ENCODE data around the gene PDRG1. TPM values are rescaled to one million over a fixed set of nuclear protein-coding genes. Genes with fewer than 3 reads are reported as not detected.

The PDRG1 gene
- total RNA-seq (ENCODE audit: low replicate concordance) = 3.0 and 3.8 TPM in 2 replicates

DNA sequence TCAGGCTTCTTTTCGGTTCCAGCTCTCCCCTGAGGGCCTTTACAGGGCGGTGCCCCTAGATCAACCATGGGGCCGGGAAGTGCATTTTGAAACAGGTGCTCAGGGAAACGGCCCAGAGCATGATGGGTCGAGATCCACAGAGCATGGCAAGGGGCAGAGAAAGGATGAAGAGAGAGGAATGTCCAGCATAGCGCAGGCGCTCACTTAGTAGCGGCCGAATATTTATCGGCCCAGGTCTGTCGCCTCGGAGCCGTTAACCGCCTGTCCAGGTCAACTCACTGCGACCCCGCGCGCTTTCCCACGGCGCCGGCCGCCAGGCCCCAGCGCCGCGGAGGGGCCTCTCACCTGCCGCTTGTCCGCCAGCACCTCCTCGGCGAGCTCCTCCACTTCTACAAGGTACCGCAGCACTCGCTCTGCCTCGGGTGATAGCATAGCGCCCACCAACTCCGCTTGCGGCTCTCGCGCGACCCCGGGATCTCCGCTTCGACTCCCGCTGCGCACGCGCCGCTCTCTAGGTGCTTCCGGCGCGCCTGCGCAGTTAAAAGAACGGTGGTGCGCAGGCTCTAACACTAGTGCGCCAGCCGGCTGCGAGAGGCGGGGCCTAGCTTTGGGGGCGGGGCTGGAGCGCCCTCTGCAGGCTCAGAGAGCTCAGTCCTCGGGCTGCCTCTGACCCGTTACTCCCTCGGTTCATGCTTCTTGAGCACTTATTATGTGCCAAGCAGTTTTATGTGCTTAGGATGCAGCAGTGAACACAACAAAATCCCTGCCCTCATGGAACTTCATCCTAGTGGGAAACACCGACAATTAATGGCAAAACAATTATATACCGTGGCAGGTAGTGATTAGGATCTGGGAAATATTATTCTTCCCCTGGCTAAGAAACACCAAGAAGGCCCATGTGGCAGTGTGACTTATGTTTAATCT lies at the start of gene PDRG1:
Gene PDRG1, minus strand, starts transcription at position 517 of the 924 bp plus-strand sequence. Its CDS starts 85 bp downstream, at position 432.
- peak within 1 kb of the TSS; percentile 93 for H3K4me3 ChIP-seq (ENCODE audit: low read depth, low read length)
- peak; percentile 94 for DNase-seq (ENCODE audit: low read depth)
- peak; percentile 96 for TF ChIP-seq CTCF (IDR thresholded peaks at IDR 0.05; ENCODE audit: insufficient read depth, low read length)

DNA sequence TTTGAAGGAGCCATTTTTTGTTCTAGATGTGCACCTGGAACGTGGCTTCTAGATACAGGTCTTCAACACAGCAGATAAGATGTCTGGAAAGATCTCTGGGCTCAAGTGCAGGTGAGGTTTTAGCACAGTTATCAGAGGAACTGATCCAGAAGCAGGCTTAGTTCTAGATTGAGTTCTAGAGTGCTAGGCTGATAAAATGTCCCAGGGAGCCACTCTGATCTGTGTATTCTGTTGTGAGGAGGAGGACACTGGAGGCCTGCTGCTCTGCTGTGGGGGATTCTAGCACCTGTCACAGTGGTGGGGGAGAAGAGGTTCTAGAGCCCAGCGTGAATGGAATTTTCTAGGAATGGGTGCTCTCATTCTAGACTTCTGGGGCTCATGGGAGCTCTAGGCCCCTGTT lies 46.4 kb upstream of the PDRG1 start:
- H3K4me3 ChIP-seq (ENCODE audit: low read depth, low read length) = no peak overlapping the region
- no peak for TF ChIP-seq CTCF (IDR thresholded peaks at IDR 0.05; ENCODE audit: insufficient read depth, low read length)
- DNase-seq (ENCODE audit: low read depth) = no peak

DNA sequence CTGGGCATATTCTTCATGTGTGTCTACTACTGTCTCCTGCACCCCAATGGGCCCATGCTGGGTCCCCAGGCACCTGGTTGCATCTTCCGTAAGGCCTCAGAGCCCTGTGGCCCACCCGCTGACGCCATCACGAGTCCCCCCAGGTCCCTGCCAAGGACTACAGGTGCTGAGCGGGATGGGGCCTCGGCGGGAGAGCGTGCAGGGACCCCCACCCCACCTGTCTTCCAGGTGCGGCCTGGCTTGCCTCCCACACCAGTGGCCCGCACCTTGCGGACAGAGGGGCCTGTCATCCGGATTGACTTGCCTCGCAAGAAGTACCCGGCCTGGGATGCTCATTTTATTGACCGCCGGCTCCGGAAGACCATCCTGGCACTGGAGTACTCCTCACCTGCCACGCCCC lies 45.1 kb upstream of the PDRG1 start:
- no peak for DNase-seq (ENCODE audit: low read depth)
- no peak for TF ChIP-seq CTCF (IDR thresholded peaks at IDR 0.05; ENCODE audit: insufficient read depth, low read length)

GRCh38 chr20:31992086-31992485 lies 40.2 kb upstream of the PDRG1 start:
- no peak for TF ChIP-seq CTCF (IDR thresholded peaks at IDR 0.05; ENCODE audit: insufficient read depth, low read length)
- no peak for DNase-seq (ENCODE audit: low read depth)

More for the DNA sequence above, 45.1 kb upstream of the PDRG1 start:
- H3K4me3 ChIP-seq (ENCODE audit: low read depth, low read length) = no peak overlapping the region

GRCh38 chr20:31991339-31991705 lies 39.5 kb upstream of the PDRG1 start:
- no peak for DNase-seq (ENCODE audit: low read depth)
- TF ChIP-seq CTCF (IDR thresholded peaks at IDR 0.05; ENCODE audit: insufficient read depth, low read length) = no peak
- no peak overlapping the region for H3K4me3 ChIP-seq (ENCODE audit: low read depth, low read length)

More at GRCh38 chr20:31992086-31992485, 40.2 kb upstream of the PDRG1 start:
- no peak overlapping the region for H3K4me3 ChIP-seq (ENCODE audit: low read depth, low read length)

GRCh38 chr20:31990641-31991338 lies 38.9 kb upstream of the PDRG1 start:
- no peak for TF ChIP-seq CTCF (IDR thresholded peaks at IDR 0.05; ENCODE audit: insufficient read depth, low read length)
- H3K4me3 ChIP-seq (ENCODE audit: low read depth, low read length) = no peak overlapping the region
- no peak for DNase-seq (ENCODE audit: low read depth)
